Immature natural killer cell (primary cell): Measurements from ENCODE around the gene NEDD4L. TPM values are rescaled to one million over a fixed set of nuclear protein-coding genes. Genes with fewer than 3 reads are reported as not detected.
"Not testable (repeated sequence)": the region's sequence is repeated elsewhere in the genome, so short reads cannot be mapped to it uniquely, and the experiment has no call there.

Source experiments
- DNase-seq, 3 donors: peaks; one replicate each; pipeline ENCODE4 v3.0.0; 2022; ENCODE audit warnings: mixed read lengths in 1 of 3
- H3K27ac Mint-ChIP-seq, 6 donors: one replicate each; pipeline ENCODE4 v1.8.0; 2020; ENCODE audit warnings: mixed read lengths in 6 of 6, mild to moderate bottlenecking in 5 of 6, inconsistent platforms in 4 of 6, moderate library complexity in 3 of 6
- H3K27me3 Mint-ChIP-seq, 3 donors: one replicate each; pipeline ENCODE4 v1.8.0; 2020 to 2021; ENCODE audit warnings: low read depth in 3 of 3, mild to moderate bottlenecking in 3 of 3, mixed read lengths in 3 of 3, moderate library complexity in 3 of 3, inconsistent platforms in 1 of 3
- H3K36me3 Mint-ChIP-seq, 3 donors: one replicate each; pipeline ENCODE4 v1.8.0; 2020; ENCODE audit warnings: mixed read lengths in 3 of 3, inconsistent platforms in 2 of 3, mild to moderate bottlenecking in 2 of 3
- H3K4me1 Mint-ChIP-seq, 2 donors: one replicate each; pipeline ENCODE4 v1.8.0; 2020; ENCODE audit warnings: inconsistent platforms in 2 of 2, mild to moderate bottlenecking in 2 of 2, mixed read lengths in 2 of 2, moderate library complexity in 1 of 2
- H3K4me3 Mint-ChIP-seq, 5 donors: one replicate each; pipeline ENCODE4 v1.8.0; 2020; ENCODE audit warnings: mild to moderate bottlenecking in 5 of 5, mixed read lengths in 5 of 5, inconsistent platforms in 3 of 5, moderate library complexity in 3 of 5
- H3K9me3 Mint-ChIP-seq, 6 donors: one replicate each; pipeline ENCODE4 v1.8.0; 2020; ENCODE audit warnings: mild to moderate bottlenecking in 6 of 6, mixed read lengths in 6 of 6, inconsistent platforms in 4 of 6, moderate library complexity in 3 of 6
- polyA plus RNA-seq, 3 donors: library from polyadenylated mRNA; unstranded; fragments of 300-500 nt; fragmentation: Illumina TruSeq; gene quantifications; one replicate each; pipeline ENCODE4 v1.2.3, GENCODE V29; 2021

NEDD4L gene
- polyA plus RNA-seq, 3 donors from 2014 or later, result 0.62 to 2.2 (median 2.0) TPM

DNA sequence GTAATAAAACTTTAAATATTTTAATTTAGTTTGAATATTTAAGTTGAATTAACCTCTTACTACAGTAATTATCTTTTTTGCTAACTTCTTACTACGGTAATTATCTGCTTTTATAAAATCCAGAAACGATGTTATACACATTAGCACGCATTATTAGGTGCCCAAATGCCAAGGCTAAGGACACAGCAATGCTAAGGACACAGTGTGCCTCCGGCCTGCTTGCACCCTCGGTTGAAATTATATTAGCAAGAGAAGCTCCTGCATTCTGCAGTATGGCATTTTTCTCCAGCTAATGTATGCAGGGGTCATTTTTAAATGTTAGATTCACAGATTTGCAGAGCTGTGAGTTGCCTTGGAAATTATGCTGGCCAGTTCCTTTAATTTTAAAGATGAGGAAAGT is 220.0 kb downstream of the NEDD4L start:
- H3K27ac Mint-ChIP-seq, result no peak overlapping the region
- DNase-seq, result no peak
- no peaks in the 10 kb centered on the region for H3K9me3 Mint-ChIP-seq
- H3K36me3 Mint-ChIP-seq, result no peaks in the 10 kb centered on the region
- H3K27me3 Mint-ChIP-seq, result peaks cover 0 to 3% (median 2%) of the 10 kb centered on the region in 3 donors
- H3K4me3 Mint-ChIP-seq, result no peak overlapping the region
- H3K4me1 Mint-ChIP-seq, result no peaks in the 10 kb centered on the region

DNA sequence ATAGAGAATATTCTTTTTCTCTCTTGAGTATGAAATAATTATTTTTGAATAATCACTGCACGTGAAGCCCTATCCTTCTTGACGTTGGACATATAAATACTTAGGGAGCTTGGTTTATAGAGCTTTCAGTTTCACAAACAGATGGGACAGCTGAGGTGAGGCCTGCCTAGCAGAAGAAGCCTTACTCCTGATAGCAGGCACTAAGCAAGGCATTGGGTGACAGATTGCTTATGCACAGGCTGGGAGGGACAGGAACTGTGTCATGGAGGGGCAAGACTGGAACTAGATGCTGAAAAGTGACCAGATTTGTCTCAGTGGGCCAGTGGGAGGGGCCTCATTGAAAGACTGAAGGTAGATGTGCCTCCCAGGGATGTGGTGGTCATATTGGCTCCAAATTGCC is 220.8 kb downstream of the NEDD4L start:
- Mint-ChIP-seq H3K27ac (no peak overlapping the region), H3K36me3 (no peaks in the 10 kb centered on the region), H3K27me3 (peaks cover 0 to 3% (median 2%) of the 10 kb centered on the region in 3 donors), H3K4me1 (no peaks in the 10 kb centered on the region), H3K9me3 (no peaks in the 10 kb centered on the region), H3K4me3 (no peak overlapping the region)
- DNase-seq, result no peak

DNA sequence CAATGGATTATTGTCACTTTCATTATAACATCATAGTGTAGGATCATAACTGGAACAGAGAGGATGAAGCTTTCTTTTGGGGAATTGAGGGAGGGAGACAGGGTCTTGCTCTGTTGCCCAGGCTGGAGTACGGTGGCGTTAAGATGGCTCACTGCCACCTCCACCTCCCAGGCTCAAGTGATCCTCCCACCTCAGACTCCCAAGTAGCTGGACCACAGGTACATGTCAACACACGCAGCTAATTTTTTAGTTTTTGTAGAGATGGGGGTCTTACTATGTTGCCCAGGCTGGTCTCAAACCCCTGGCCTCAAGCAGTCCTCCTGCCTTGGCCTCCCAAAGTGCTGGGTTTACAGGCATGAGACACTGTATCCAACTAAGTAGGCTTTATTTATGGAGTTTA is 221.5 kb downstream of the NEDD4L start:
- DNase-seq, H3K4me3 Mint-ChIP-seq, H3K4me1 Mint-ChIP-seq, H3K36me3 Mint-ChIP-seq, H3K27me3 Mint-ChIP-seq, H3K9me3 Mint-ChIP-seq, H3K27ac Mint-ChIP-seq: not testable (repeated sequence)

DNA sequence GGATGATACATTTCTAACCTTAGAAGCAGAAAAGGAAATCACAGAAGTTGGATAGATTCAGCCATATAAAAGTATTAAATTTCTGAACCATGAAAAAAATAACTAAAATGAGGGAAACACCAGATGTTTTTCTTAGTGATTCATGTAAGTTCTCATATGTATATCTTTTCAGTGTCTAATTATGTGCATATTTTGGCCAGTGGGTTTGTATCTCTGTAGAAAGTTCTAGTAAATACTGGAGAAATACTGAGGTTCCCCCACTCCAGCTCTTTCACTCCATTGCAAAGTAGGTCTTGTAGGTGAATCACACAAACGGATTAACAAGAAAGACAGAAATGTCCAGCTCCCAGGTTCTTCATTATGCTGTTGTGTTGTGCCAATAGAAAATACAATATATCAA is 222.3 kb downstream of the NEDD4L start:
- Mint-ChIP-seq H3K27ac (no peak overlapping the region), H3K27me3 (peaks cover 0 to 4% (median 3%) of the 10 kb centered on the region in 3 donors), H3K9me3 (no peaks in the 10 kb centered on the region), H3K4me1 (no peaks in the 10 kb centered on the region), H3K4me3 (no peak overlapping the region), H3K36me3 (no peaks in the 10 kb centered on the region)
- no peak for DNase-seq

DNA sequence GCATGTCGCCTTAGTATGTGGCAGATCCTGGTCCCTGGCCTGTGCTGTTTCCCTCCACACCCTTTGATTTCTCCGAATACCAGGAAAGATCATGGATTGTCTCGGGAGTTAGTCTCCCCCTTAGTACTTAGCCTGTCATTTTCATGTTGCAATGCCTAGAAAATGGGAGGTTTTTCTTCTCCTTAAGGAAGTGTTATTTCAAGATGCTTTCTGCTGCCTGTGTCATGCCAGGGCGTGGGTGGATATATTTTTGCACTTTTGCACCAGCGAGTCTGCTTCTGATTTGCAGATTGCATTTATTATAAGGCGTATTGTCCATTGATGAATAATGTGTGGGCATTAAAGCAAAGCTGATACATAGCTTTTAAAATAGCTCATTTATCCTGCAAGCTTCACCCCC is 223.5 kb downstream of the NEDD4L start:
- no peak overlapping the region for H3K27ac Mint-ChIP-seq
- no peaks in the 10 kb centered on the region for H3K9me3 Mint-ChIP-seq
- no peaks in the 10 kb centered on the region for H3K36me3 Mint-ChIP-seq
- no peak overlapping the region for H3K4me3 Mint-ChIP-seq
- H3K4me1 Mint-ChIP-seq, result peaks cover 0 to 1% of the 10 kb centered on the region in 2 donors
- peaks cover 0 to 4% (median 3%) of the 10 kb centered on the region in 3 donors for H3K27me3 Mint-ChIP-seq
- DNase-seq, result no peak

DNA sequence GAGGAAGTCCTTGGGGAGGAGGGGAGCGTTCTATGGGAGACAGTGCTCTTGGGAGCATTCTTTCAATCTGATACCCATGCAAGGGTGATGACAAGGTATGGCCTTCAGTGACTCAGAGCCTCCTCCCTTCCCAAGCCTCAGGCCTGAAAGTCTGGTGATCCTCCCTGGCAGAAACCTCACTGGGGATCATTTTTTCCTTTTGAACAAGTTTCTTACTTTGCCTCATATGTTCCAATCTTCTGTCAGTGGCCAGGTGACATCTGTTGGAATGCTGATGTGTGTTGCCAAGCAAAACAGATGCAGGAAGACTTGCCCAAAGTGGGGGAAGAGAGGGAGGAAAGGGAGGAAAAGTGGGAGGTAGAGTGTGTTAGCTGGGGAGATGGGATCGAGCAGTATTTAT is 224.8 kb downstream of the NEDD4L start:
- Mint-ChIP-seq H3K9me3 (no peaks in the 10 kb centered on the region), H3K4me1 (peaks cover 0 to 7% of the 10 kb centered on the region in 2 donors), H3K27me3 (peaks cover 0 to 6% (median 5%) of the 10 kb centered on the region in 3 donors), H3K36me3 (no peaks in the 10 kb centered on the region), H3K27ac (no peak overlapping the region), H3K4me3 (no peak overlapping the region)
- DNase-seq, result no peak

DNA sequence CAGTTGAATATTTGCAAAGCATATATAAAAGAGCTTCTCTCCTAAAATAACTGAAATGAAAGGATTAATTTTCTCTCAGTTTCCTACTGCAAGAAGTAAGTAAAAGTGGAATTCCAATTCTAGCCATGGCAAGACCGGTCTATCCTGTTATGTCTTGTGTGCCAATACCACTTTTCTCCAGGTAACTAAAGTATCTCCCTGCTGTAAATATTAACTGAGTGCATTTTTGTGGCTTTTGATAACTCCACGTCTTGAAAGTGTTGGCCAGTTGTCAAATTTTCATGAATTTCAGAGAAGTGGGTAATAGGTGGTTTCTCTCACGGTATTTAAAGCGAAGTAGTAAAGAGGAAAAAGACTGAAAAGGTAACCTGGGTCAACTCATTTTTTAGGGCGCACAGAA is 225.9 kb downstream of the NEDD4L start:
- no peak overlapping the region for H3K4me3 Mint-ChIP-seq

DNA sequence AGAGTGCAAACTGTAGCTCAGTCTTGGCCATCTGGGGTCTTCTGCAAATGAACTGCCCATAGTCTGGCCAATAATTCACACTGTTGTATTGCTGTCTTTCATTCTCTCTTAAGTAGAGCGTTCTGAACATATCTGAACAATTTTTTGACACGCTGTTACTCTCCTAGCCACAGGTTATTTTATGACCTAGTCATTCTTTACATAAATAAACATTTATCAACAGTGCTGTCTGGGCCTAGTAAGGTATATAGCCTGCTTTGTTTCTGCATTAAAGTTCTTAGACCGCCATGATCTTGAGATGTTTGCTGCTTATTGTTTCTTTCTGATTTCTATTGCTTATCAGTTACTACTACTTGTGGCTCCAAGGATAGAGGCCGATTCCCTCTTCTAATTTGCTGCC is 226.4 kb downstream of the NEDD4L start:
- no peaks in the 10 kb centered on the region for H3K9me3 Mint-ChIP-seq
- DNase-seq, result no peak
- no peak overlapping the region for H3K27ac Mint-ChIP-seq
- no peaks in the 10 kb centered on the region for H3K36me3 Mint-ChIP-seq
- H3K4me3 Mint-ChIP-seq, result no peak overlapping the region
- H3K4me1 Mint-ChIP-seq, result peaks cover 0 to 7% of the 10 kb centered on the region in 2 donors
- H3K27me3 Mint-ChIP-seq, result peaks cover 0 to 5% (median 4%) of the 10 kb centered on the region in 3 donors

More for the DNA sequence above, 225.9 kb downstream of the NEDD4L start:
- Mint-ChIP-seq H3K27me3 (peaks cover 0 to 6% (median 5%) of the 10 kb centered on the region in 3 donors), H3K9me3 (no peaks in the 10 kb centered on the region), H3K27ac (no peak overlapping the region), H3K36me3 (no peaks in the 10 kb centered on the region), H3K4me1 (peaks cover 0 to 7% of the 10 kb centered on the region in 2 donors)
- no peak for DNase-seq

DNA sequence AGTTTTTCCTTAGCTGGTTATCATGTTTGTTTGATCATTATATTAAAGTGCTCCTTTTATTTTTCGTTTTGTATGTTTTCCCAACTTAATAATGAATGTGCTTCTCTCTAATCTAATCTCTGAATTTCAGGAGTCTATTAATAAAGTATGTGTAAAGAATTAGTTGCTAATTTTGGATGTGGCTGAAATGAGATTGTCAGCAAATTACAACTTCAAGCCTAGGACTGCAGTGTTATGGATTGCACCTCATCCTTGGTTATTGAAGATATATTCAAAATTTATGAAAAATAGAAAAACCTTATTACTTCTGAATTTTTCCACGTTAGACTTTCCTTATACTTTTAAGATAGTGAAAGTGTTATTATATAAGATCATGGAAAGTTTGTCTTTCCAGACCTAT is 227.7 kb downstream of the NEDD4L start:
- peaks cover 0 to 5% (median 4%) of the 10 kb centered on the region in 3 donors for H3K27me3 Mint-ChIP-seq
- peaks cover 0 to 7% of the 10 kb centered on the region in 2 donors for H3K4me1 Mint-ChIP-seq
- H3K36me3 Mint-ChIP-seq, result no peaks in the 10 kb centered on the region
- H3K4me3 Mint-ChIP-seq, result no peak overlapping the region
- no peak for DNase-seq
- no peak overlapping the region for H3K27ac Mint-ChIP-seq
- H3K9me3 Mint-ChIP-seq, result no peaks in the 10 kb centered on the region

DNA sequence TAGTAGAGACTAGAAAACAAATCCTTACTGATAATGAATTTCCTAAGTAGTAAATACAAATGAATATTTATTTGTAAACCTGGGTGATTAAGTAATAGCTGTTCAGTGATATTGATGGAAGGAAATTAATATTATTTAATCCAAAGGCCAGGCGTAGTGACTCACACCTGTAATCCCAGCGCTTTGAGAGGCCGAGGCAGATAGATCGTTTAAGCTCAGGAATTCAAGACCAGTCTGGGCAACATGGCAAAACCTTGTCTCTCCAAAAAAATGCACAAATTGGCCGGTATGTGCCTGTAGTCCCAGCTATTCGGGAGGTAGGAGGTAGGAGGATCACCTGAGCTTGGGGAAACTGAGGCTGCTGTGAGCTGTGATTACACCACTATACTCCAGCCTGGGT is 228.2 kb downstream of the NEDD4L start:
- DNase-seq, result no peak
- Mint-ChIP-seq H3K9me3 (no peaks in the 10 kb centered on the region), H3K36me3 (no peaks in the 10 kb centered on the region), H3K27me3 (peaks cover 1 to 4% (median 4%) of the 10 kb centered on the region in 3 donors), H3K27ac (no peak overlapping the region), H3K4me3 (no peak overlapping the region), H3K4me1 (peaks cover 0 to 7% of the 10 kb centered on the region in 2 donors)

DNA sequence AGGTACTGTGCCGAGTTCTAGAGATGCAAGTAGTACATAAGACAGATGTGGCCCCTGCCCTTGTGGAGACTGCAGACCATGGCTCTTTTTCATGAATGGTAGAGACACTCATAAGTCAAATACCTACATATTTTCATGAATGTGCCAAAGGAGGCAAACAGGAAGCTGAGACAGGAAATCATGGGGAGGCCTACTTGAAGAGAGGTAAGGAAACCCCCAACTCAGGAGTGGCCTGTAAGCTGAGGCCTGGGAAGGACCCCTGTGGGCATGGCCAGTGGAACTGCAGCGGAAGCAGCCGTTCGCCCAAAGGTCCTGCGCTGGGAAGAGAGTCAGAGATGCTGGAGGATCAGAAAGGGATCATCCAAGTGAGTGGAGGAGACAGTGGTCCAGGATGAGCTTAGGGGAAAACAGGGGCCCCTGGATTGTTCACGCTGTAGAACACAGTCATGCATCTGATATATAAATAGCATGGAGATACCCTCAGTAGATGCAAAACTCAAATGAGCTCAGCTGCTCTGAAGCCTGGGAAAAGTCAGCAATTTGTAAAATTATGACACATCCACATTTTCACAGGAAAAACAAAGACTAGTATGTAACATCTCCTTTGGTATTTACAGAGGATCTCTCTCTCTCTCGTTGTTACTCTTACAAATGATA is 228.9 kb downstream of the NEDD4L start:
- H3K27ac Mint-ChIP-seq, result no peak overlapping the region
- no peak for DNase-seq
- peaks cover 0 to 7% of the 10 kb centered on the region in 2 donors for H3K4me1 Mint-ChIP-seq
- no peak overlapping the region for H3K4me3 Mint-ChIP-seq
- H3K36me3 Mint-ChIP-seq, result no peaks in the 10 kb centered on the region
- peaks cover 1 to 4% (median 2%) of the 10 kb centered on the region in 3 donors for H3K27me3 Mint-ChIP-seq
- H3K9me3 Mint-ChIP-seq, result no peaks in the 10 kb centered on the region

DNA sequence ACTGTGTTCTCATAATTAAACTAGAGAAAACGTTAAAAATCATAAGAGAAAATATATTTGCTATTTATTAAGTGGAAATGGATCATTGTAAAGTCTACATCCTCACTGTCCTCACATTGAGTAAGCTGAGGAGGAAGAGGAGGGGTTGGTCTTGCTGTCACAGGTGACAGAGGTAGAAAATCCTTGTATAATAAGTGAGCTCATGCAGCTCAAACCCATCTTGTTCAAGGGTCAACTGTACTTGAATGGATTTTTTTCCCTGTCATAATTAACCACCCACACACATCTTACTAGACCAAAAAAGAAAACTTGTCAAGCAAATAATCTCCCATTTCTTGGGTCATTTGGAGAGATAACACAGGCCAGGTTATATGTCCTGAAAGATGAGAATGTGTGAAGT is 231.2 kb downstream of the NEDD4L start:
- Mint-ChIP-seq H3K27me3 (peaks cover 1 to 3% (median 2%) of the 10 kb centered on the region in 3 donors), H3K4me3 (no peak overlapping the region)

DNA sequence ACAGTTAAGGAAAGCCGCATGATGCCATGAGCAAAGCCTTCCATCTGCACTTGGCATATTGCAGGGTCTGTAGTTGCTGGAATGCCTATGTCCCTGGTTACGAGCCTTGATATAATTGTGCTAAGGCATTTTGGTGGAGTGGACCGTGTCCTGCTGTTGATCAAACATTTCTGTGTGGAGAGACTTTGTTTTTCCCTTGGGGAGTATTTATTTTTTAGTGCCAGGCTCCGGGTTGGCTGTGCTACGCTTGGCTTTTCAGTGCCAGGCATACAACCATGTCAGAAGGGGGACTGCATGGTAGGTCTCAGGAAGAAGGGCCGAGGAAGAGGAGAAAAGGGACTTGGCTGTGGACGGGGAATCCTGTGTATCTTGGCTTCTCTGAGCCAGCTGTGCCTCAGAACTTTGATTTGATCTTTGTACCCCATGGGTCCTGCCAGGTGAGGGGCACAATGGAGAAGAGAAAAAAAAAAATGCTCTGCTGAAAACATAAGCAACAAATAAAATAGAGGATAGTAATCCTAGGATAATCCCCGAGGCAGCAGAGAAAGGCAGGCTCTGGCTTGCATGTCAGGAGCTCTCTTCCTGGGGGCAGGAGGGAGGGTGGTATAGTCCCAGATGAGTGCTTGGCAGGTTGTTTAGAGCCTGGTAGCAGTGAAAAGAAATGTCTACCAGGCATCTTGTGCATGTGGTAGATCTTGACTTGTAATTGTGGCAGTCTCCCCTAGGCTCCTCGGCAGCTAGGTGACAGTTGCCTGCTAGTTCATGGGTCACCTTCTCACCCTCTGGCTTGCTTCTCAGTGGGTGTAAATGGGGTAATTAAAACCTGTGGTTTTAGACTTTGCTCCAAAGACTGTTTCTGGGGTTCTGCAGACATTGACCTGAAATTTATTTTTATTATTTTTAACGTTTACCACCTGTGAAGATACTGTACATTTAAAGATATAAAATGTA is 233.0 kb downstream of the NEDD4L start:
- H3K4me1 Mint-ChIP-seq, result peaks cover 0 to 7% of the 10 kb centered on the region in 2 donors
- no peak overlapping the region for H3K27ac Mint-ChIP-seq
- peaks cover 2 to 4% (median 3%) of the 10 kb centered on the region in 3 donors for H3K27me3 Mint-ChIP-seq

More for the DNA sequence above, 231.2 kb downstream of the NEDD4L start:
- no peak overlapping the region for H3K27ac Mint-ChIP-seq
- peaks cover 0 to 7% of the 10 kb centered on the region in 2 donors for H3K4me1 Mint-ChIP-seq
- H3K9me3 Mint-ChIP-seq, result no peaks in the 10 kb centered on the region
- DNase-seq, result no peak
- no peaks in the 10 kb centered on the region for H3K36me3 Mint-ChIP-seq

DNA sequence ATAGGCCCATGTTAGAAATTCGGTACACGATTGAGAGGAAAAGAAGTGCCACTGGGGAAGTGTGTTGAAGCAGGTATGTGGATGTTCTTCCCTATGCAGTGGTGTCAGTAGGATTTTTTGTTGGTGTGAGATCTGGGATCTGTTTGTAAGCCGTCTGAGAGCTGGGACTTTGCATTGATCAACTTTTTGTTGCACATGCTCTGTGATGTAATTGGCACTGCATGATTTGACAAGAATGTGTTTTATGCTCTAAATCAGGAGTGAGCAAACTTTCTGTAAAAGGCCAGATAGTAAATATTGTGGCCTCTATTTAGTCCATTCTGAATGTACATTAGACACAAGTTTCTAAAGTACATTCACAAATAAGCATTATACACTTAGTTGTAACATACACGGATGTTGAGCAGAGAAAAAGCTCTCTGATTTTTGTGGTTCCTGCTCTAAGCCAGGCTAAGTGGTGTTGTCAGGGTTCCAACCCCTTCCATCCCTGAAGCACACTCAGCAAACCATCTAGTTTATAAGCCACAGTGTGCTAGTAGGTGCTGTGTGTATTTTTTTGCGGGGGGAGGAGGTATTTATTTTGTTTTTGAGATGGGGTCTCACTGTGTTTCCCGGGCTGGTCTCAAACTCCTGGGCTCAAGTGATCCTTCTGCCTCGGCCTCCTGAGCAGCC is 235.6 kb downstream of the NEDD4L start:
- Mint-ChIP-seq H3K27ac (no peak overlapping the region), H3K9me3 (no peaks in the 10 kb centered on the region), H3K27me3 (peaks cover 2 to 6% (median 2%) of the 10 kb centered on the region in 3 donors)

More for the DNA sequence above, 233.0 kb downstream of the NEDD4L start:
- no peak for DNase-seq
- H3K9me3 Mint-ChIP-seq, result no peaks in the 10 kb centered on the region
- H3K4me3 Mint-ChIP-seq, result no peak overlapping the region
- no peaks in the 10 kb centered on the region for H3K36me3 Mint-ChIP-seq

More for the DNA sequence above, 235.6 kb downstream of the NEDD4L start:
- H3K4me3 Mint-ChIP-seq, result no peak overlapping the region
- H3K4me1 Mint-ChIP-seq, result no peaks in the 10 kb centered on the region
- no peaks in the 10 kb centered on the region for H3K36me3 Mint-ChIP-seq
- DNase-seq, result no peak
